HEK293T (cell line): ENCODE measurements around the gene SCART1.

ENCODE experiments used
- ARNT ChIP-seq: fragments of 450-650 bp; IDR thresholded peaks from 2 replicates; pipeline ENCODE4 v1.6.1; 2017; ENCODE audit warnings: mild to moderate bottlenecking
- BHLHE40 ChIP-seq: fragments of 450-650 bp; IDR thresholded peaks from 2 replicates; pipeline ENCODE4 v1.6.1; 2016; ENCODE audit warnings: mild to moderate bottlenecking, moderate library complexity, borderline replicate concordance
- CTBP1 ChIP-seq: fragments of 450-650 bp; IDR thresholded peaks from 2 replicates; pipeline ENCODE4 v1.6.1; 2016; ENCODE audit warnings: borderline replicate concordance
- ELF4 ChIP-seq: fragments of 450-650 bp; IDR thresholded peaks from 2 replicates; pipeline ENCODE4 v1.6.1; 2017; ENCODE audit warnings: antibody characterized with exemption
- FOXA1 ChIP-seq: fragments of 450-650 bp; IDR thresholded peaks from 2 replicates; pipeline ENCODE4 v1.6.1; 2016; ENCODE audit warnings: mild to moderate bottlenecking
- FOXK2 ChIP-seq: fragments of 450-650 bp; IDR thresholded peaks from 2 replicates; pipeline ENCODE4 v1.6.1; 2016; ENCODE audit warnings: mild to moderate bottlenecking
- FOXM1 ChIP-seq: fragments of 450-650 bp; IDR thresholded peaks from 2 replicates; pipeline ENCODE4 v1.6.1; 2017; ENCODE audit warnings: mild to moderate bottlenecking, borderline replicate concordance
- HDGF ChIP-seq: fragments of 450-650 bp; IDR thresholded peaks from 2 replicates; pipeline ENCODE4 v1.6.1; 2017; ENCODE audit warnings: antibody characterized with exemption, borderline replicate concordance
- LEF1 ChIP-seq: fragments of 450-650 bp; IDR thresholded peaks from 2 replicates; pipeline ENCODE4 v1.6.1; 2017; ENCODE audit warnings: mild to moderate bottlenecking, borderline replicate concordance
- PKNOX1 ChIP-seq: fragments of 450-650 bp; IDR thresholded peaks from 2 replicates; pipeline ENCODE4 v1.6.1; 2016
- SUZ12 ChIP-seq: fragments of 450-650 bp; IDR thresholded peaks from 2 replicates; pipeline ENCODE4 v1.6.1; 2016; ENCODE audit warnings: mild to moderate bottlenecking
- TARDBP ChIP-seq: fragments of 450-650 bp; IDR thresholded peaks from 2 replicates; pipeline ENCODE4 v1.6.1; 2016
- ZNF384 ChIP-seq: fragments of 450-650 bp; IDR thresholded peaks from 2 replicates; pipeline ENCODE4 v1.6.1; 2016

DNA sequence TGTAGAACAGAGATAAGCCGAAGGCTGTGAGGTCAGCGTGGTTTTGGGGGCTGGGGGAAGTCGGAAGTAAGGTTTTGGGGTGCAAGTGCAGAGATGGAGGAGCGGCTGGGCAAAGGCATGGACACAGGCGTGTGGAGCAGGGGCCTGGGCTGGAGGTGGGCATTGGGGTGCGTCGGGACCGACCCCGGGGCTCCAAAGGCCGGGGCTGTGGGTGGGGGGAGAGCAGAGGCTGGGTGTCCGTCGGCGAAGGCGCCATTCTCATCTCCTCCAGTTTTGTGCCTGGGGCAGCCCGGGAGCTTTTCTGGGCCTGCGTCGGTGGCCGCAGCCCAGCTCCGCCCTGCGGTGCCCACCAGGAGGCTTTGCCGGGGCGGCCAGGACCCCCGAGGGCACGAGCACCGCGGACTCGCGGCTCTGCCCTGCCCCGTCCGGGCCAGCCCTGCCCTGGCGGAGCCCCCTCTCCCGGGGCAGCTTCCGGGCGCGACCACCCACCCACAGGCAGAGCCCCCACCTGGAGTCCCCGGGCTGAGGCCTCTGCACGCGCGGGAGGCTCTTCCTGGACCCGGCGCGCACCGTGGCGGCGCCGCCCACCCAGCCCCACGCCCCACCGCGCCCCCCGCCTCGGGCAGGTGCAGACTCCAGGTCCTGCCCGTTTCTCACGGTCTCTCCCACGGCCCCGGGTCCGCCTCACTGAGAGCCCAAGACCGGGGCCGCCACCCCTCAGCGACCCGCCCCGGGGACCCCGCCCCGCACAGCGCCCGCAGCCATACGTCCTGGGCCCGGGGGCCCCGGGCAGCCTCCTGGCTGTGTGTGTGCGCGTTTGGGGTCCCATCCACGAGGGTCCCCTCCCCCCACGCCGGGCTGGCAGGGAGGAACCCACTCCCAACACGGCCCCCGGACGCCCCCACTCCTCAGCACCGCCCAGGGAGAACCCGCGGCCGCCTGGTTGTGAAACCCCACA lies 7.7 kb upstream of the SCART1 start:
- TF ChIP-seq TARDBP (no peak), LEF1 (no peak), FOXK2 (no peak), FOXM1 (no peak), PKNOX1 (no peak), HDGF (no peak), ARNT (no peak), FOXA1 (no peak), CTBP1 (no peak), ZNF384 (no peak), SUZ12 (no peak), BHLHE40 (no peak), ELF4 (no peak)
